ENCODE results near the gene LEFTY2.
"Not testable (repeated sequence)": the region's sequence is repeated elsewhere in the genome, so short reads cannot be mapped to it uniquely, and the experiment has no call there.

Gene LEFTY2

GRCh38 chr1:225941187-225941941 lies at the start of gene LEFTY2:
Gene LEFTY2, minus strand, starts transcription at chr1:225941220. Its CDS starts 80 bp downstream, at chr1:225941140.
- no peak within 1 kb of the TSS for H3K4me3 ChIP-seq (ENCODE audit: low read depth, low read length)

GRCh38 chr1:225987491-225988316 lies 46.7 kb upstream of the LEFTY2 start:
- H3K4me3 ChIP-seq (ENCODE audit: low read depth, low read length): no peak overlapping the region

GRCh38 chr1:225981714-225982113 lies 40.7 kb upstream of the LEFTY2 start:
- no peak overlapping the region for H3K4me3 ChIP-seq (ENCODE audit: low read depth, low read length)

- no peak overlapping the region for H3K4me3 ChIP-seq (ENCODE audit: low read depth, low read length)
Measured at GRCh38 chr1:225980005-225980836, 39.2 kb upstream of the LEFTY2 start.

GRCh38 chr1:225979421-225979820 lies 38.4 kb upstream of the LEFTY2 start:
- H3K4me3 ChIP-seq (ENCODE audit: low read depth, low read length): no peak overlapping the region

GRCh38 chr1:225977937-225978748 lies 37.1 kb upstream of the LEFTY2 start:
- no peak overlapping the region for H3K4me3 ChIP-seq (ENCODE audit: low read depth, low read length)

- H3K4me3 ChIP-seq (ENCODE audit: low read depth, low read length): not testable (repeated sequence)
Measured at GRCh38 chr1:225975146-225975545, 34.1 kb upstream of the LEFTY2 start.

- H3K4me3 ChIP-seq (ENCODE audit: low read depth, low read length): no peak overlapping the region
Measured at GRCh38 chr1:225974454-225974853, 33.4 kb upstream of the LEFTY2 start.

- H3K4me3 ChIP-seq (ENCODE audit: low read depth, low read length): no peak overlapping the region
Measured at GRCh38 chr1:225973158-225973557, 32.1 kb upstream of the LEFTY2 start.

GRCh38 chr1:225972344-225973152 lies 31.5 kb upstream of the LEFTY2 start:
- H3K4me3 ChIP-seq (ENCODE audit: low read depth, low read length): no peak overlapping the region

GRCh38 chr1:225970592-225971157 lies 29.7 kb upstream of the LEFTY2 start:
- H3K4me3 ChIP-seq (ENCODE audit: low read depth, low read length): not testable (repeated sequence)

- H3K4me3 ChIP-seq (ENCODE audit: low read depth, low read length): not testable (repeated sequence)
Measured at GRCh38 chr1:225969751-225970150, 28.7 kb upstream of the LEFTY2 start.

GRCh38 chr1:225965231-225965630 lies 24.2 kb upstream of the LEFTY2 start:
- no peak overlapping the region for H3K4me3 ChIP-seq (ENCODE audit: low read depth, low read length)

- no peak overlapping the region for H3K4me3 ChIP-seq (ENCODE audit: low read depth, low read length)
Measured at GRCh38 chr1:225963735-225964530, 22.9 kb upstream of the LEFTY2 start.

- H3K4me3 ChIP-seq (ENCODE audit: low read depth, low read length): no peak overlapping the region
Measured at GRCh38 chr1:225962440-225962975, 21.5 kb upstream of the LEFTY2 start.

- H3K4me3 ChIP-seq (ENCODE audit: low read depth, low read length): no peak overlapping the region
Measured at GRCh38 chr1:225961659-225962439, 20.8 kb upstream of the LEFTY2 start.

- no peak overlapping the region for H3K4me3 ChIP-seq (ENCODE audit: low read depth, low read length)
Measured at GRCh38 chr1:225958041-225958440, 17.0 kb upstream of the LEFTY2 start.
